Globus pallidus (tissue), 1 donor: ENCODE data around the gene SLFN12L.
"Not testable (repeated sequence)": the region's sequence is repeated elsewhere in the genome, so short reads cannot be mapped to it uniquely, and the experiment has no call there.

ENCODE experiments used
- DNase-seq: peaks from one replicate; pipeline ENCODE4 v3.0.0-alpha.2; 2015; ENCODE audit warnings: low spot score

The SLFN12L gene

GRCh38 chr17:35537601-35538141, at the start of gene SLFN12L:
Gene SLFN12L (minus strand): TSS chr17:35537678. CDS start chr17:35522364, 15,314 bp downstream.
- no peak for DNase-seq

GRCh38 chr17:35586569-35587073, 49.1 kb upstream of the SLFN12L start:
- no peak for DNase-seq

- no peak for DNase-seq
Observed at GRCh38 chr17:35584061-35584460, 46.6 kb upstream of the SLFN12L start.

- DNase-seq, result no peak
Observed at GRCh38 chr17:35578929-35579432, 41.5 kb upstream of the SLFN12L start.

GRCh38 chr17:35578197-35578928, 40.9 kb upstream of the SLFN12L start, which contains the start of gene PEX12:
Gene PEX12 (minus strand): TSS chr17:35578571. CDS start chr17:35578021, 550 bp downstream.
- DNase-seq, result peak; percentile 94

GRCh38 chr17:35577830-35578196, 40.3 kb upstream of the SLFN12L start:
- no peak for DNase-seq

GRCh38 chr17:35575759-35576158, 38.3 kb upstream of the SLFN12L start:
- no peak for DNase-seq

- no peak for DNase-seq
Observed at GRCh38 chr17:35569405-35569804, 31.9 kb upstream of the SLFN12L start.

- DNase-seq, result no peak
Observed at GRCh38 chr17:35568561-35568960, 31.1 kb upstream of the SLFN12L start.

- DNase-seq, result no peak
Observed at GRCh38 chr17:35566968-35567367, 29.5 kb upstream of the SLFN12L start.

- DNase-seq, result not testable (repeated sequence)
Observed at GRCh38 chr17:35563181-35563580, 25.7 kb upstream of the SLFN12L start.

GRCh38 chr17:35560703-35561102, 23.2 kb upstream of the SLFN12L start, which contains the start of gene SLFN14:
Gene SLFN14 (minus strand): TSS chr17:35560819. CDS start chr17:35558062, 2,757 bp downstream.
- no peak for DNase-seq

GRCh38 chr17:35559495-35560210, 22.2 kb upstream of the SLFN12L start:
- no peak for DNase-seq

GRCh38 chr17:35557353-35557752, 19.9 kb upstream of the SLFN12L start:
- no peak for DNase-seq

GRCh38 chr17:35555691-35556090, 18.2 kb upstream of the SLFN12L start:
- DNase-seq, result no peak

- no peak for DNase-seq
Observed at GRCh38 chr17:35554668-35555067, 17.2 kb upstream of the SLFN12L start.

GRCh38 chr17:35553310-35553709, 15.8 kb upstream of the SLFN12L start:
- no peak for DNase-seq

GRCh38 chr17:35548978-35549377, 11.5 kb upstream of the SLFN12L start:
- no peak for DNase-seq

GRCh38 chr17:35548208-35548810, 10.8 kb upstream of the SLFN12L start:
- DNase-seq, result peak; percentile 23

- no peak for DNase-seq
Observed at GRCh38 chr17:35546487-35546886, 9.0 kb upstream of the SLFN12L start.

- DNase-seq, result no peak
Observed at GRCh38 chr17:35545150-35545549, 7.7 kb upstream of the SLFN12L start.

GRCh38 chr17:35543856-35544255, 6.4 kb upstream of the SLFN12L start:
- DNase-seq, result no peak
